Measurements from ENCODE around the gene U2SURP. TPM values are rescaled to one million over a fixed set of nuclear protein-coding genes. Genes with fewer than 3 reads are reported as not detected.

U2SURP gene
- total RNA-seq, 1 donor from 2014 or later = 40.8 TPM

GRCh38 chr3:142960322-142960850 lies 41.0 kb upstream of the U2SURP start:
- no peak for TF ChIP-seq CTCF (IDR thresholded peaks at IDR 0.05; ENCODE audit: insufficient read depth, low read length, severe bottlenecking)
- Histone ChIP-seq H3K36me3 (ENCODE audit: control insufficient read depth, insufficient read depth, low read length) (no peaks in the 10 kb centered on the region), H3K27me3 (ENCODE audit: control insufficient read depth, insufficient read depth, low read length) (peaks cover 10% of the 10 kb centered on the region), H3K4me3 (ENCODE audit: low read depth, low read length) (no peak overlapping the region)
- FAIRE-seq = no peak
- no peak for DNase-seq (ENCODE audit: low read depth)

- no peak overlapping the region for H3K4me3 ChIP-seq (ENCODE audit: low read depth, low read length)
- no peak for TF ChIP-seq CTCF (IDR thresholded peaks at IDR 0.05; ENCODE audit: insufficient read depth, low read length, severe bottlenecking)
- peaks cover 12% of the 10 kb centered on the region for H3K27me3 ChIP-seq (ENCODE audit: control insufficient read depth, insufficient read depth, low read length)
- no peaks in the 10 kb centered on the region for H3K36me3 ChIP-seq (ENCODE audit: control insufficient read depth, insufficient read depth, low read length)
- DNase-seq (ENCODE audit: low read depth) = no peak
- no peak for FAIRE-seq
Measured at GRCh38 chr3:142961539-142961938, 39.8 kb upstream of the U2SURP start.

- no peak for DNase-seq (ENCODE audit: low read depth)
- FAIRE-seq = no peak
- no peak for TF ChIP-seq CTCF (IDR thresholded peaks at IDR 0.05; ENCODE audit: insufficient read depth, low read length, severe bottlenecking)
- peaks cover 12% of the 10 kb centered on the region for H3K27me3 ChIP-seq (ENCODE audit: control insufficient read depth, insufficient read depth, low read length)
- H3K36me3 ChIP-seq (ENCODE audit: control insufficient read depth, insufficient read depth, low read length) = no peaks in the 10 kb centered on the region
- no peak overlapping the region for H3K4me3 ChIP-seq (ENCODE audit: low read depth, low read length)
Measured at GRCh38 chr3:142962175-142962519, 39.2 kb upstream of the U2SURP start.

GRCh38 chr3:142962520-142963233 lies 38.7 kb upstream of the U2SURP start:
- Histone ChIP-seq H3K4me3 (ENCODE audit: low read depth, low read length) (no peak overlapping the region), H3K27me3 (ENCODE audit: control insufficient read depth, insufficient read depth, low read length) (peaks cover 12% of the 10 kb centered on the region), H3K36me3 (ENCODE audit: control insufficient read depth, insufficient read depth, low read length) (no peaks in the 10 kb centered on the region)
- no peak for TF ChIP-seq CTCF (IDR thresholded peaks at IDR 0.05; ENCODE audit: insufficient read depth, low read length, severe bottlenecking)
- DNase-seq (ENCODE audit: low read depth) (no peak), FAIRE-seq (no peak)

- peak overlapping the region; percentile 43 for H3K4me3 ChIP-seq (ENCODE audit: low read depth, low read length)
- FAIRE-seq = no peak
- DNase-seq (ENCODE audit: low read depth) = no peak
- peaks cover 12% of the 10 kb centered on the region for H3K27me3 ChIP-seq (ENCODE audit: control insufficient read depth, insufficient read depth, low read length)
- TF ChIP-seq CTCF (IDR thresholded peaks at IDR 0.05; ENCODE audit: insufficient read depth, low read length, severe bottlenecking) = no peak
- no peaks in the 10 kb centered on the region for H3K36me3 ChIP-seq (ENCODE audit: control insufficient read depth, insufficient read depth, low read length)
Measured at GRCh38 chr3:142963234-142963515, 38.2 kb upstream of the U2SURP start.
